Hematopoietic multipotent progenitor cell treated with erythropoietin and hydrocortisone succinate and interleukin-3 and kit ligand, for 4 days (in vitro differentiated cells): ENCODE results near the gene C1orf216.
A peak's percentile ranks its signal among the peaks of the same experiment; 100 is the strongest.
"Not testable (repeated sequence)": the region's sequence is repeated elsewhere in the genome, so short reads cannot be mapped to it uniquely, and the experiment has no call there.

Source experiments
- DNase-seq: peaks from one replicate; pipeline ENCODE4 v3.0.0-alpha.2; 2015

C1orf216 gene

GRCh38 chr1:35706846-35707600 is 11.7 kb downstream of the C1orf216 start:
- DNase-seq, result no peak

- DNase-seq, result no peak
These were observed 16.2 kb downstream of the C1orf216 start for GRCh38 chr1:35702508-35702907.

GRCh38 chr1:35699152-35699551 is 19.5 kb downstream of the C1orf216 start:
- DNase-seq, result not testable (repeated sequence)

GRCh38 chr1:35692317-35692716 is 26.4 kb downstream of the C1orf216 start:
- no peak for DNase-seq

- no peak for DNase-seq
These were observed 27.0 kb downstream of the C1orf216 start for GRCh38 chr1:35691571-35692220.

- DNase-seq, result no peak
These were observed 27.6 kb downstream of the C1orf216 start for GRCh38 chr1:35691080-35691479.

- DNase-seq, result not testable (repeated sequence)
These were observed 28.6 kb downstream of the C1orf216 start for GRCh38 chr1:35690103-35690502.

- DNase-seq, result no peak
These were observed 30.5 kb downstream of the C1orf216 start for GRCh38 chr1:35688161-35688560.

- no peak for DNase-seq
These were observed 35.7 kb downstream of the C1orf216 start for GRCh38 chr1:35683012-35683411.

- DNase-seq, result no peak
These were observed 38.4 kb downstream of the C1orf216 start for GRCh38 chr1:35680271-35680670.

- no peak for DNase-seq
These were observed 42.9 kb downstream of the C1orf216 start for GRCh38 chr1:35675773-35676172.

- peak; percentile 61 for DNase-seq
These were observed 44.6 kb downstream of the C1orf216 start for GRCh38 chr1:35674111-35674510.

GRCh38 chr1:35672116-35672515 is 46.6 kb downstream of the C1orf216 start:
- DNase-seq, result no peak

GRCh38 chr1:35668506-35668905 is 50.2 kb downstream of the C1orf216 start:
- DNase-seq, result no peak

GRCh38 chr1:35666916-35667315 is 51.8 kb downstream of the C1orf216 start:
- DNase-seq, result no peak

GRCh38 chr1:35666216-35666615 is 52.5 kb downstream of the C1orf216 start:
- DNase-seq, result no peak
